H9 (cell line): ENCODE data around the gene KICS2. TPM values are rescaled to one million over a fixed set of nuclear protein-coding genes. Genes with fewer than 3 reads are reported as not detected.

ENCODE experiments used
- DNase-seq: peaks from one replicate; pipeline ENCODE4 v3.0.0-alpha.2; 2017
- H2AFZ ChIP-seq: one replicate; pipeline ENCODE4 v1.6.1; 2013; ENCODE audit warnings: mild to moderate bottlenecking, low read length, control low read depth, moderate library complexity
- H2AK5ac ChIP-seq: 2 replicates; pipeline ENCODE4 v1.6.1; 2013; ENCODE audit warnings: low read length, control low read depth, mixed read lengths; ENCODE audit not compliant: insufficient read length
- H2BK120ac ChIP-seq: one replicate; pipeline ENCODE4 v1.6.1; 2013; ENCODE audit warnings: low read depth, mild to moderate bottlenecking, low read length, control low read depth, inconsistent platforms; ENCODE audit not compliant: poor library complexity, severe bottlenecking
- H2BK12ac ChIP-seq: 2 replicates; pipeline ENCODE4 v1.6.1; 2013; ENCODE audit warnings: low read length, control low read depth, mixed read lengths, low read depth; ENCODE audit not compliant: insufficient read length
- H2BK15ac ChIP-seq: 2 replicates; pipeline ENCODE4 v1.6.1; 2013; ENCODE audit warnings: low read depth, low read length, control low read depth
- H2BK20ac ChIP-seq: one replicate; pipeline ENCODE4 v1.6.1; 2013; ENCODE audit warnings: low read depth, mild to moderate bottlenecking, low read length, control low read depth, inconsistent platforms; ENCODE audit not compliant: poor library complexity, severe bottlenecking
- H2BK5ac ChIP-seq: 2 replicates; pipeline ENCODE4 v1.6.1; 2013; ENCODE audit warnings: low read length, control low read depth, mixed read lengths; ENCODE audit not compliant: insufficient read length
- H3K14ac ChIP-seq: 2 replicates; pipeline ENCODE4 v1.6.1; 2013; ENCODE audit warnings: low read length, control low read depth; ENCODE audit not compliant: insufficient read depth
- H3K18ac ChIP-seq: 2 replicates; pipeline ENCODE4 v1.6.1; 2013; ENCODE audit warnings: low read depth, mild to moderate bottlenecking, mixed read lengths, low read length, control low read depth; ENCODE audit not compliant: insufficient read length
- H3K23ac ChIP-seq: 2 replicates; pipeline ENCODE4 v1.6.1; 2013; ENCODE audit warnings: low read length, control low read depth, mixed read lengths, low read depth; ENCODE audit not compliant: insufficient read length
- H3K23me2 ChIP-seq: 2 replicates; pipeline ENCODE4 v1.6.1; 2013; ENCODE audit warnings: low read depth, mild to moderate bottlenecking, mixed read lengths, low read length, control low read depth; ENCODE audit not compliant: insufficient read length, poor library complexity, severe bottlenecking
- H3K27ac ChIP-seq: 2 replicates; pipeline ENCODE4 v1.5.1; 2013; ENCODE audit warnings: low read length, control low read depth, mixed read lengths, low read depth; ENCODE audit not compliant: insufficient read length
- H3K27me3 ChIP-seq: 2 replicates; pipeline ENCODE4 v1.6.1; 2013; ENCODE audit warnings: low read length, control low read depth, inconsistent platforms; ENCODE audit not compliant: insufficient read depth
- H3K4ac ChIP-seq: 2 replicates; pipeline ENCODE4 v1.6.1; 2013; ENCODE audit warnings: low read depth, mild to moderate bottlenecking, control low read depth, inconsistent platforms, low read length, moderate library complexity
- H3K4me1 ChIP-seq: 2 replicates; pipeline ENCODE4 v1.6.1; 2013; ENCODE audit warnings: low read length, control low read depth, inconsistent platforms; ENCODE audit not compliant: insufficient read depth
- H3K4me2 ChIP-seq: 2 replicates; pipeline ENCODE4 v1.6.1; 2013; ENCODE audit warnings: low read length, control low read depth, mixed read lengths; ENCODE audit not compliant: insufficient read length, insufficient read depth
- H3K56ac ChIP-seq: 2 replicates; pipeline ENCODE4 v1.6.1; 2013; ENCODE audit warnings: low read depth, mild to moderate bottlenecking, mixed read lengths, low read length, control low read depth; ENCODE audit not compliant: insufficient read length
- H3K79me1 ChIP-seq: 2 replicates; pipeline ENCODE4 v1.6.1; 2013; ENCODE audit warnings: low read depth, mild to moderate bottlenecking, moderate library complexity, low read length, control low read depth, inconsistent platforms; ENCODE audit not compliant: insufficient read depth, poor library complexity, severe bottlenecking
- H3K79me2 ChIP-seq: 2 replicates; pipeline ENCODE4 v1.6.1; 2013; ENCODE audit warnings: low read length, control low read depth, inconsistent platforms; ENCODE audit not compliant: insufficient read depth
- H3K9ac ChIP-seq: 2 replicates; pipeline ENCODE4 v1.6.1; 2013; ENCODE audit warnings: low read length, control low read depth, mixed read lengths; ENCODE audit not compliant: insufficient read length; ENCODE audit errors: extremely low read depth
- H3K9me3 ChIP-seq: one replicate; pipeline ENCODE4 v1.6.1; 2013; ENCODE audit warnings: low read depth, low read length, inconsistent platforms; ENCODE audit not compliant: control insufficient read depth
- H3T11ph ChIP-seq: one replicate; pipeline ENCODE4 v1.6.1; 2013; ENCODE audit warnings: mild to moderate bottlenecking, low read length, control low read depth, inconsistent platforms
- H4K20me1 ChIP-seq: one replicate; pipeline ENCODE4 v1.6.1; 2013; ENCODE audit not compliant: control insufficient read depth, insufficient read length, insufficient read depth
- H4K5ac ChIP-seq: 2 replicates; pipeline ENCODE4 v1.6.1; 2013; ENCODE audit warnings: low read depth, mild to moderate bottlenecking, mixed read lengths, low read length, control low read depth; ENCODE audit not compliant: insufficient read length
- H4K8ac ChIP-seq: replicated peaks from 2 replicates; pipeline ENCODE4 v1.6.1; 2013; ENCODE audit warnings: low read length, control low read depth, mixed read lengths, low read depth; ENCODE audit not compliant: insufficient read length
- H4K91ac ChIP-seq: 2 replicates; pipeline ENCODE4 v1.6.1; 2013; ENCODE audit warnings: low read depth, mild to moderate bottlenecking, moderate library complexity, mixed read lengths, low read length, control low read depth; ENCODE audit not compliant: insufficient read length
- H3K27ac Mint-ChIP-seq, 3 experiments: 2 replicates in 2 of 3; 3 replicates in 1 of 3; pipeline ENCODE4 v1.8.0; 2020 to 2021; ENCODE audit warnings: mixed read lengths in 3 of 3, mild to moderate bottlenecking in 1 of 3, moderate library complexity in 1 of 3
- H3K27me3 Mint-ChIP-seq: 2 replicates; pipeline ENCODE4 v1.8.0; 2021; ENCODE audit warnings: low read depth, mild to moderate bottlenecking, moderate library complexity, mixed read lengths
- H3K36me3 Mint-ChIP-seq, 3 experiments: 2 replicates in 2 of 3; 3 replicates in 1 of 3; pipeline ENCODE4 v1.8.0; 2020 to 2021; ENCODE audit warnings: low read depth in 3 of 3, mixed read lengths in 3 of 3; ENCODE audit not compliant: insufficient read depth in 1 of 3
- H3K4me1 Mint-ChIP-seq, 2 experiments: 2 replicates each; pipeline ENCODE4 v1.8.0; 2020; ENCODE audit warnings: mixed read lengths in 2 of 2
- H3K4me3 Mint-ChIP-seq, 2 experiments: 2 replicates in 1 of 2; 3 replicates in 1 of 2; pipeline ENCODE4 v1.8.0; 2020 to 2021; ENCODE audit warnings: mild to moderate bottlenecking in 2 of 2, mixed read lengths in 2 of 2, moderate library complexity in 1 of 2
- H3K9me3 Mint-ChIP-seq, 2 experiments: 2 replicates in 1 of 2; 3 replicates in 1 of 2; pipeline ENCODE4 v1.8.0; 2020; ENCODE audit warnings: mild to moderate bottlenecking in 2 of 2, mixed read lengths in 2 of 2, moderate library complexity in 1 of 2
- CTCF ChIP-seq: fragments of 200-600 bp; sonication (generic); conservative IDR thresholded peaks from 3 replicates; pipeline ENCODE4 v1.8.0; 2021; ENCODE audit warnings: antibody characterized with exemption, mild to moderate bottlenecking
- WGBS: extraction: QIAGEN DNeasy Blood & Tissue Kit; methylation state at CpG from one replicate; pipeline ENCODE4 v1.1.7; 2013; ENCODE audit warnings: missing lambda C conversion rate, low lambda C conversion rate, mixed read lengths; ENCODE audit not compliant: insufficient read length; ENCODE audit errors: extremely low coverage; 5-methylcytosine and 5-hydroxymethylcytosine counted together
- total RNA-seq: library from RNA; stranded (reverse); gene quantifications from 2 replicates; pipeline ENCODE4 v1.2.1, GENCODE V29; 2021

KICS2 gene
- total RNA-seq, 1 experiment from 2014 or later: 7.3 TPM

DNA sequence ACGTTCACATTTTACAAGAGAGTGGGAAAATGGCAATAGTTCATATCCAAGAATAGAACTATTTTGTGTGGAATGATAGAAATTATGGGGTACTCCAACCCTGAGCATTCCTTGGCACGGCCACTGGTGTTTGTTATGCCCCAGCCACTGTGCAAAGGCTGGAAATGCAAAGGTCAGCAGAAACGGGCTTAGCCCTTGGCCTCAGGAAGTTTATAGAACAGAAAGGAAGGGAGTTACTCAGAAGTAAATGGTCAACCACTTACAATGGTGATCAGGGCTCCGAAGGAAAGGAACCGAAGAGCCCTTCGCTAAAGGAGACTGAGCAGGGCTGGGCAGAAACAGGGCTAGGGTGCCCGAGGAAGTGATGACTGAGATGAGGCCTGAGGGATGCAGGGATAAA lies 45.1 kb downstream of the KICS2 start:
- Histone ChIP-seq H2BK120ac (no peak overlapping the region), H3K4me2 (no peak overlapping the region), H3K23ac (no peak overlapping the region), H3K56ac (no peak overlapping the region), H4K5ac (no peak overlapping the region), H2AK5ac (no peak overlapping the region), H3K27me3 (no peaks in the 10 kb centered on the region), H3K79me1 (no peaks in the 10 kb centered on the region), H3T11ph (no peak overlapping the region), H4K20me1 (no peaks in the 10 kb centered on the region), H3K9ac (no peak overlapping the region), H3K79me2 (no peaks in the 10 kb centered on the region), H3K18ac (no peak overlapping the region), H2BK12ac (no peak overlapping the region), H2BK20ac (no peak overlapping the region), H4K8ac (no peak overlapping the region), H3K23me2 (no peaks in the 10 kb centered on the region), H2AFZ (no peak overlapping the region), H2BK5ac (no peak overlapping the region), H3K4ac (no peak overlapping the region), H3K27ac (no peak overlapping the region), H3K14ac (no peak overlapping the region), H3K4me1 (no peaks in the 10 kb centered on the region), H4K91ac (no peak overlapping the region), H3K9me3 (no peaks in the 10 kb centered on the region), H2BK15ac (no peak overlapping the region)
- Mint-ChIP-seq H3K4me3 (no peak overlapping the region), H3K27me3 (no peaks in the 10 kb centered on the region; the same call in 1 of the 2 replicates), H3K9me3 (no peaks in the 10 kb centered on the region), H3K36me3 (no peaks in the 10 kb centered on the region), H3K27ac (no peak overlapping the region), H3K4me1 (peaks cover 4% of the 10 kb centered on the region in 2 experiments; a peak in 3 of 4 replicates)
- no peak for TF ChIP-seq CTCF
- WGBS: no CpG with 5 or more reads among the region's 7 CpGs
- DNase-seq: no peak
